GM13976 (cell line): ENCODE measurements around the gene TMTC2.
A peak's percentile ranks its signal among the peaks of the same experiment; 100 is the strongest.

Source experiments
- DNase-seq: peaks from one replicate; pipeline ENCODE4 v3.0.0; 2012; ENCODE audit warnings: low spot score
- in situ Hi-C: fragments of 300-500 bp; cut with MboI; formaldehyde crosslinking; loops from one replicate; pipeline ENCODE4 v1.12.0; 2022; ENCODE audit warnings: low sequenced_read_pairs, mixed read lengths, inconsistent platforms; ENCODE audit not compliant: unreplicated experiment
- TF ChIP-seq, protein P1 (sequence below): IDR thresholded peaks from 2 replicates; pipeline ENCODE4 v1.5.1; 2012; ENCODE audit warnings: borderline replicate concordance, mild to moderate bottlenecking; ENCODE audit not compliant: insufficient read depth; ENCODE audit errors: extremely low read depth, missing control alignments, control extremely low read depth

TMTC2 gene

DNA sequence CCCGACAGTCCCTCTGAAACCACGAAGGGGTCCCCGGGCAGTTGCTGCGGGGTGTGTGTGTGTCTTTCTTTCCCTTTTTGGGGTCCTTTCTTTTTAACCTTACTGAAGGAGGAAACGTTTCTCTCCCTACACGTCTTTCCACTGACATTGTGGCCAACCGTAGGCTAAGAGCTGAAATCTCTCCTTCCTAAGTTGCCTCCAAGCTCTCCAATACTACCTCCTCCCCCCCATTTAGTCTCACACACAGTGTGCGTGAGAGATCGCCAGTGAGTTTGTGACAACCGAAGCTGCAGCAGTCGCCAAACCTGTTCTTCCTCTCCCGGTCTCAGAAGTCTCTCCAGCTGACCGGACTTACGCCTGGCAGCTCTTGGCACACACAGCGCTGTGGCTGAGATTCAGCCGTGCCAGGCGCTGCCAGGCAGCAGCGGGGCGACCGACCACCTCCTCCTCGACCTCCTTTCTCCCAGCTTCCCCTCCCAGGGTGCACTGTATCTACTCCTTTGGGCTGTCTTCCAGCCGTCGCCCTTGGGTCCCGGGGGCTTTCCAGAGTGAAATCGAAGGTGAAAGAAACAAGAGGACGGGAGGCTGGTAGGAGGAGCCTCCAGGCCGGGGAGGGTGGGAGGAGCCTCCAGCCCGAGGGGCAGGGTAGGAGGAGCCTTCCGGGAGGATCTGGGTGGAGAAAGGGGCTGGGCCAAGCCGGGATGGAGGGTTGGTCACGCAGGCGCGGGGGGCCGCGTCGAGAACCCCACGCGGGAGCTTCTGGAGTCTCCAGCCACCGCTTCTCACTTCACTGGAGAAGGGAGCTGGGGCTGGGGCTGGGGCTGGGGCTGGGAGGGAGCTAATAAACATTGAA is at the start of gene TMTC2:
Gene TMTC2, plus strand, starts transcription at position 739 of the 853 bp plus-strand sequence.
- peak; percentile 97 for DNase-seq
- TF ChIP-seq, protein P1, sequence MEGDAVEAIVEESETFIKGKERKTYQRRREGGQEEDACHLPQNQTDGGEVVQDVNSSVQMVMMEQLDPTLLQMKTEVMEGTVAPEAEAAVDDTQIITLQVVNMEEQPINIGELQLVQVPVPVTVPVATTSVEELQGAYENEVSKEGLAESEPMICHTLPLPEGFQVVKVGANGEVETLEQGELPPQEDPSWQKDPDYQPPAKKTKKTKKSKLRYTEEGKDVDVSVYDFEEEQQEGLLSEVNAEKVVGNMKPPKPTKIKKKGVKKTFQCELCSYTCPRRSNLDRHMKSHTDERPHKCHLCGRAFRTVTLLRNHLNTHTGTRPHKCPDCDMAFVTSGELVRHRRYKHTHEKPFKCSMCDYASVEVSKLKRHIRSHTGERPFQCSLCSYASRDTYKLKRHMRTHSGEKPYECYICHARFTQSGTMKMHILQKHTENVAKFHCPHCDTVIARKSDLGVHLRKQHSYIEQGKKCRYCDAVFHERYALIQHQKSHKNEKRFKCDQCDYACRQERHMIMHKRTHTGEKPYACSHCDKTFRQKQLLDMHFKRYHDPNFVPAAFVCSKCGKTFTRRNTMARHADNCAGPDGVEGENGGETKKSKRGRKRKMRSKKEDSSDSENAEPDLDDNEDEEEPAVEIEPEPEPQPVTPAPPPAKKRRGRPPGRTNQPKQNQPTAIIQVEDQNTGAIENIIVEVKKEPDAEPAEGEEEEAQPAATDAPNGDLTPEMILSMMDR: no peak
- in situ Hi-C loops: loop anchor here (25.0 kb wide), 2 partner anchors 701 to 1151 kb away; no protein-coding TSS in a partner anchor

DNA sequence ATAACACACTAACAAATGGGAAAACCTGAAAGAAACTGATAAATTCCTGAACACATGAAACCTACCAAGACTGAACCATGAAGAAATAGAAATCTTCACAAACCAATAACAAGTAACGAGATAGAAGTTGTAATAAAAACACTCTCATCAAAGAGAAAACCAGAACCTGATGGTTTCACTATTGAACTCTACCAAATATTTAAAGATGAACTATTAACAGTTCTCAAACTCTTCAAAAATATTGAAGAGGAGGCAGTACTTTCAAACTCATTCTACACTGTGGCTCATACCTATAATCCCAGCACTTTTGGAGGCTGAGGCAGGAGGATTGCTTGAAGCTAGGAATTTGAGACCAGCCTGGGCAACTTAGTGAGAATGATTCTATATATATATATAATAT is 48.4 kb upstream of the TMTC2 start:
- in situ Hi-C loops: loop anchor here (25.0 kb wide), 1 partner anchor 251 kb away; no protein-coding TSS in a partner anchor
- TF ChIP-seq, protein P1: no peak
- no peak for DNase-seq

GRCh38 chr12:82644896-82645295 is 41.8 kb upstream of the TMTC2 start:
- in situ Hi-C loops: loop anchor here (25.0 kb wide), 1 partner anchor 258 kb away; no protein-coding TSS in a partner anchor
- DNase-seq: no peak
- TF ChIP-seq, protein P1: no peak

DNA sequence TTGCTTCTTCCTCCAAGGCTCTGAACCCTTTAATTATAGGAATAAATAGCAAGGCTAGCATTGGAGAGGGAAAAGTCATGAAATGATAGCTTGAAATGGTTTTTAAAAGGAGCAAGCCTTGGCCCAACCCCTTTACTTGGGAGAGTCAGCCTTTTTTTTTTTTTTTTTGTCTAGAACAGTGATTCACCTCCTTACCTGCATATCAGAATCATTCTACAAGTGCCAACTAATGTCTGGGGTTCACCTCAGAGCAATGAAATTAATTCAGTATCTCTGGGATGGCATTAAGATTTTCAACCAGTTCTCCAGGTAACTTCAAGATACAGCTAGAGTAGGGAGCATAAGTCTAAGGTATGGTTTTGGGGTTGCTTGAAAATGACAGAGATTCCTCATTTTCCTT is 41.3 kb upstream of the TMTC2 start:
- no peak for DNase-seq
- in situ Hi-C loops: loop anchor here (25.0 kb wide), 1 partner anchor 258 kb away; no protein-coding TSS in a partner anchor
- TF ChIP-seq, protein P1: no peak

- in situ Hi-C loops: loop anchor here (25.0 kb wide), 1 partner anchor 261 kb away; no protein-coding TSS in a partner anchor
- DNase-seq: no peak
- TF ChIP-seq, protein P1: no peak
These were observed 38.9 kb upstream of the TMTC2 start for GRCh38 chr12:82647853-82648252.

GRCh38 chr12:82648259-82648909 is 38.3 kb upstream of the TMTC2 start:
- DNase-seq: no peak
- in situ Hi-C loops: loop anchor here (25.0 kb wide), 1 partner anchor 261 kb away; no protein-coding TSS in a partner anchor
- TF ChIP-seq, protein P1: no peak
